GM19239 (cell line): ENCODE data around the gene FRAT2.

Experiments
- DNase-seq: peaks from one replicate; pipeline ENCODE4 v3.0.0; 2011; ENCODE audit warnings: low spot score; ENCODE audit not compliant: insufficient read length
- FAIRE-seq: peaks from 2 replicates; lab custom pipeline; 2011; peaks lifted over from hg19 to GRCh38; lab: Jason Lieb, UNC

Gene FRAT2

GRCh38 chr10:97334370-97335175 lies at the start of gene FRAT2:
FRAT2 (minus strand) TSS chr10:97334729; CDS start chr10:97334572, 157 bp downstream.
- peak; percentile 76 for FAIRE-seq

GRCh38 chr10:97384156-97384555 lies 49.6 kb upstream of the FRAT2 start:
- FAIRE-seq (no peak), DNase-seq (no peak)

More at GRCh38 chr10:97334370-97335175, at the start of gene FRAT2:
- DNase-seq = peak; percentile 93

GRCh38 chr10:97383159-97383558 lies 48.6 kb upstream of the FRAT2 start:
- FAIRE-seq = no peak
- no peak for DNase-seq

GRCh38 chr10:97381626-97382025 lies 47.1 kb upstream of the FRAT2 start:
- FAIRE-seq (no peak), DNase-seq (no peak)

- FAIRE-seq = no peak
- no peak for DNase-seq
Observed at GRCh38 chr10:97380516-97380915, 46.0 kb upstream of the FRAT2 start.

GRCh38 chr10:97378933-97379921 lies 44.7 kb upstream of the FRAT2 start:
- DNase-seq (no peak), FAIRE-seq (no peak)

- DNase-seq (no peak), FAIRE-seq (no peak)
Observed at GRCh38 chr10:97376413-97376812, 41.9 kb upstream of the FRAT2 start.

GRCh38 chr10:97373456-97373855 lies 38.9 kb upstream of the FRAT2 start:
- FAIRE-seq (no peak), DNase-seq (no peak)

GRCh38 chr10:97372233-97372875 lies 37.8 kb upstream of the FRAT2 start:
- FAIRE-seq = no peak
- DNase-seq = no peak

- FAIRE-seq (no peak), DNase-seq (no peak)
Observed at GRCh38 chr10:97371696-97372095, 37.2 kb upstream of the FRAT2 start.

- DNase-seq (no peak), FAIRE-seq (no peak)
Observed at GRCh38 chr10:97367126-97367649, 32.7 kb upstream of the FRAT2 start.

GRCh38 chr10:97366572-97366971 lies 32.0 kb upstream of the FRAT2 start:
- no peak for FAIRE-seq

GRCh38 chr10:97365761-97366351 lies 31.3 kb upstream of the FRAT2 start:
- DNase-seq (no peak), FAIRE-seq (no peak)

More at GRCh38 chr10:97366572-97366971, 32.0 kb upstream of the FRAT2 start:
- no peak for DNase-seq

- DNase-seq (no peak), FAIRE-seq (no peak)
Observed at GRCh38 chr10:97363071-97363470, 28.5 kb upstream of the FRAT2 start.

- FAIRE-seq = no peak
- no peak for DNase-seq
Observed at GRCh38 chr10:97362310-97363033, 27.9 kb upstream of the FRAT2 start.

GRCh38 chr10:97361537-97361901 lies 27.0 kb upstream of the FRAT2 start:
- FAIRE-seq (no peak), DNase-seq (no peak)

GRCh38 chr10:97360705-97361536 lies 26.4 kb upstream of the FRAT2 start:
- no peak for DNase-seq
- no peak for FAIRE-seq

GRCh38 chr10:97358781-97359180 lies 24.3 kb upstream of the FRAT2 start:
- DNase-seq = no peak
- no peak for FAIRE-seq
